HG02759 (cell line): ENCODE data around the gene LACTB.

ENCODE experiments used
- ATAC-seq: cut with Tn5 transposase; IDR thresholded peaks from one replicate; pipeline ENCODE4 v1.9.1; 2021; ENCODE audit warnings: mild to moderate bottlenecking, moderate library complexity; ENCODE audit not compliant: unreplicated experiment

Gene LACTB

DNA sequence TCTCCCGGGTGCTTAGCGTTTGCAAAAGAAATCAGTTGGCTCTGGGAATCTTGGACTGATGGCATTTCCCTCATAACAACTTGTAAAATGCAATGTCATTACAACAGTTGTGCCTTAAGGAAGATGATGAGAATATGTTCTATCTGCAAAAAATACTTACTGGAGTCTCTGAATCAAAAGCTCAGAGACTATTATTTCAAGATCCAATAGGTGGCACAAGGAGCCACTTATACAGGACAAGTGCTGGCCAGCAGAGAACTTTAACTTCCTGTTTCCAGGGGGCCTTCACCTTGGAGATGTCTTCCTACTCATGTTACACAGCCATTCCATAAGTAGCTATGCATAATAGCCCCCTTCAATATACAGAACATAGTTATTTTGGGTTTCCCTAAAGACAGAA is 44.6 kb downstream of the LACTB start:
- no peak for ATAC-seq

DNA sequence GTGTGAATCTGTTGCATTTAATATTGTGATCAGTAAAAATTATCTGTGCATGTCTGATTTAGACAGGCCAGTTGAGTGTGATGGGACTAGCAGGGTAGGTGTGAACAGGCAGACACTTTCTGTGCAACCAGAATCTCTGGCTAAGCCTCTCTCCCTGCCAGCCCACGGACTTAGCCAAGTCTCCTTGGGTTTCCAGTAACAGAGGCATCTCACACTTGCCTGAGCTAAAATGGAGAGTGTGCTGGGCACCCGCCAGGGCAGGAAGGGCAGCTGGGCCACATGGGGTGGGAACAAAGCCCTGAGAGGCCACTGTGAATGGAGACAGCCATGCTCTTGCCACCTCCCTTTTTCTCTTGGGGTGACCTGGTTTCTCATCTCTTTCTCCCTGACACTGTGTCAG is 48.1 kb downstream of the LACTB start:
- no peak for ATAC-seq

DNA sequence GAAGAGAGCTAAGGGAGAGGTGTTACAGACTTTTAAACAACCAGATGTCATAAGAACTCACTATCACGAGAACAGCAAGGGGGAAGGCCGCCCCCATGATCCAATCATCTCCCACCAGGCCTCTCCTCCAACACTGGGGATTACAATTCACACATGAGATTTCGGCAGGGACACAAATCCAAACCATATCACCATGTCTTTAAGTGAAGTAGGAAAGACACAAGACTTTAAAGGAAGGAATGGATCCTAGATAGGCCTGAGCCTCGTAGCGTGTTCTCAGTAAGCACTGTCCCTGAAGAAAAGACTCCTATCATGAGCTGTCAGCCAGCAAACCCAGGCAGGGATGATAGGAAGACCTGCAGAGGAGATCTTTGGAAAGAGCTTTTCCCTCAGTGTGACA is 50.7 kb downstream of the LACTB start:
- no peak for ATAC-seq

DNA sequence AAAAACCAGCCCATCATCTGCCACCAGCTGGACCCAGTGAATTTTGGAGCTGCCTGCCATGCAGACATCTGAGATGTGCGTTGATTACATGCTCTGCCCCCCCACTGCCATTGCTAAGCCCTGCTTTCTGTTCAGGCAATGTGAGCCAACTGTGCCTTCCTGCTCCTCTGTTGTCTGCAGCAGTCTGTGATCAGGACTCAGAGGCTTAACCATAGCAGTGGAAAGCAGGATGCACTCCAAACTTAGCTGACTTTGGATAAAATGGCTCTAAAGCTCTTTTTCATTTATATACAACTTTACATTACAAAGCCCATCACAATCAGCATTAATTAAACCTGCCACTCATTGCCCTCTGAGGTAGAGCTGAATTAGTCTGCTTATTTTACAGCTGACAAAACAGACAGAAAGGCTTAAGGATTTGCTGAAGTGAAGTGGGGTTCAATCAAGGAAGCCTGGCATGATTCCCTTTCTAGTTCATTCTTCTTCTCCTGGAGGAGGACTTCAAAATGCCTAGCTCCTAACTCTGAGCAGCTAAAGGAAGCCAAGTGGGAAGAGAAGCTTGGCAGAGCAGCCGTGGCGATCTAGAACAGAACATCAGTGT is 51.3 kb downstream of the LACTB start:
- ATAC-seq: no peak

DNA sequence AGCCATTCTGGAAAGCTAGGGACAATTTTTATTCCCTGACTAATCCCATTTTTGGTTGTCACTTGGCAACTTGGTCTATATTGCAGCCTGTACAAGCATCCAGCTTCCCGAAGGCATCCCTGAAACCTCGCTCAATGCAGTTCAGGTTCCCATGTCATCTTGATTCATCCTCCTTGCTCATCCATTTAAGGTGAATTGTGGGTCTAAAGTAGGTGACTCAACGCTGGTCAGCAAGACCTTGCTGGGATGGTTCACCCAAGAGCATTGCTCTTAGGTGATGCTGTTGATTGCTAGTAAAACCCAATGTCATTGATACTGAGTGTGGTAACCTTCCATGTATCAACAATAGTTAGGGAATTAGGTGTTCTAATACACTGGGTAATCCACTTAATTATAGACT is 54.6 kb downstream of the LACTB start:
- ATAC-seq: no peak

- no peak for ATAC-seq
These were observed 56.4 kb downstream of the LACTB start for GRCh38 chr15:63178034-63178433.

DNA sequence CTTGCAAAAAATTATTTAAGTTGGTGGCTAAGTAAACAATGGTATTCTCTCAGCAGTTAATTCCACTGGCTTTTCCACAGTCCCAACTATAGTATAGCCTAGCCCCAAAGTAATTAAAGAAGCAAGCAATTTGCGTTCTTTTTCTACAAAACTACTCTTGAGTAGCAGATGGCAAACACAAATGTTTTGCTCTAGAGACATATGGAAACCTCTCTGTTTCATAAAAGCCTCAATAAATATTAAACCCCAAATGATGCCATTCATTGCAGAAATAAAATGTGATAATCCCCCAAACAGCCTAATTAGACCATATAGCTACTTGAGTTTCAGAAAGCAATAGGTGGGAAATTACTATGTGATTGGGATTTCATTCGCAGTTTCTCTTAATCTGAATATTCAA is 59.1 kb downstream of the LACTB start:
- no peak for ATAC-seq

GRCh38 chr15:63181648-63182047 is 60.0 kb downstream of the LACTB start:
- no peak for ATAC-seq

DNA sequence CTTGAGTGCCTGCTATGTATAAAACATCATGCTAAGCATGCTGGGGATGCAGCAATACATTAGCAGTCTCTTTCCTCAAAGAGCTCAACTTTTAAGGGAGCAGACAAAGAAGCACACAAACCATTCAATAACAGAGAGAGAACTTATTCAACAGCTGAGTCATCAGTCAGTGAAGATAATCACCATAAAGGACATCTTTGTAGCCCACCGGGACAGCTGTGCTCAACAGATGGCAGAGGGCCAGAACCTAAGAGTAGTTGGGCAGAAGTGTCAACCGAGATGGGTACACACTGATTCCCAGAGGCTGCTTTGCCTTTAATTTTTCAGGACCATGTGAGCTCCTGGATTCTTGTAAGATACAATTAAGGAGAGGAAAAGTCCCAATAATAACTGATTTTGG is 63.5 kb downstream of the LACTB start:
- no peak for ATAC-seq

- ATAC-seq: no peak
These were observed 64.4 kb downstream of the LACTB start for GRCh38 chr15:63186065-63186464.

- no peak for ATAC-seq
These were observed 66.0 kb downstream of the LACTB start for GRCh38 chr15:63187589-63188226.

- no peak for ATAC-seq
These were observed 66.7 kb downstream of the LACTB start for GRCh38 chr15:63188247-63188925.

DNA sequence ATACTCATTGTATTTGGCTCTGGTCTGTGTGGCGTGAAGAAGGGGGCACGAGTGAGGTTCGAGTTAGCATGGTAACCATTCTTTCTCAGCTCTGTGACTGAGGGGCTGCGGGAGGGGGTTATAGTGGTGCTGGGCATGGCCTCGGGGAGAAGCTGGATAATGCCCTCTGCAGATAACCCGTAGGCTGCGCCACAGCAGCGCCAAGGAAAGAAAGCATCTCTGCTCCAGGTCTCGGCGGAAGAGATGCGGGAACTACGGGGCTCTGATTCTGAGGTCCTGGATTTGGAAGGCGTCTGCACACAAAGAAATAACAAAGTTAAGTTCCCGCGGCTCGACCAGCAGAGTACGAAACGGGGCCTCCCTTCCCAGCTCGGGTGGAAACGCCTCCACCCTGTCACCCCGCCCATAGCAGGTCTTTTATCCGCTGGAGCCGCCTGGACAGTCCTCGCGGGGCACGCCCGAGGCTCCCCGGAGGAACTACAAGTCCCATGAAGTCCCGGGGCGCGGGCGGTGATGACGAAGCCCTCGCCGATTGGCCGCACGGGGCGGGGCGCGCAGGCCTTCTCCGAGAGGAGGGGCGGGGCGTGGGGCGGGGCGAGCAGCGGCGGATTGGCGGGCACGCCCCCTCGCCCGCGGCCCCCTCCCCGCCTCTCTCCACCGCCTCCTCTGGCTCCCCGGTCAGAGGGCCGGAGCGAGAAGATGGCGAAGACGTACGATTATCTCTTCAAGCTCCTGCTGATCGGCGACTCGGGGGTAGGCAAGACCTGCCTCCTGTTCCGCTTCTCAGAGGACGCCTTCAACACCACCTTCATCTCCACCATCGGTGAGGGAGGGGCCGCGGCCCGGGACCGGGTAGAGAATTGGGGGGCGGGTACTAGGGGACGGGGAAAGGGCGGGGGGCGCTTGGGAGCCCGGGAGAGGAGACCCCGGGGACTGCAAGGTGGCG is 67.5 kb downstream of the LACTB start, which contains the start of gene RAB8B:
Gene RAB8B, plus strand, starts transcription at position 681 of the 946 bp plus-strand sequence. Its CDS starts 19 bp downstream, at position 700.
- peak; percentile 85 for ATAC-seq

DNA sequence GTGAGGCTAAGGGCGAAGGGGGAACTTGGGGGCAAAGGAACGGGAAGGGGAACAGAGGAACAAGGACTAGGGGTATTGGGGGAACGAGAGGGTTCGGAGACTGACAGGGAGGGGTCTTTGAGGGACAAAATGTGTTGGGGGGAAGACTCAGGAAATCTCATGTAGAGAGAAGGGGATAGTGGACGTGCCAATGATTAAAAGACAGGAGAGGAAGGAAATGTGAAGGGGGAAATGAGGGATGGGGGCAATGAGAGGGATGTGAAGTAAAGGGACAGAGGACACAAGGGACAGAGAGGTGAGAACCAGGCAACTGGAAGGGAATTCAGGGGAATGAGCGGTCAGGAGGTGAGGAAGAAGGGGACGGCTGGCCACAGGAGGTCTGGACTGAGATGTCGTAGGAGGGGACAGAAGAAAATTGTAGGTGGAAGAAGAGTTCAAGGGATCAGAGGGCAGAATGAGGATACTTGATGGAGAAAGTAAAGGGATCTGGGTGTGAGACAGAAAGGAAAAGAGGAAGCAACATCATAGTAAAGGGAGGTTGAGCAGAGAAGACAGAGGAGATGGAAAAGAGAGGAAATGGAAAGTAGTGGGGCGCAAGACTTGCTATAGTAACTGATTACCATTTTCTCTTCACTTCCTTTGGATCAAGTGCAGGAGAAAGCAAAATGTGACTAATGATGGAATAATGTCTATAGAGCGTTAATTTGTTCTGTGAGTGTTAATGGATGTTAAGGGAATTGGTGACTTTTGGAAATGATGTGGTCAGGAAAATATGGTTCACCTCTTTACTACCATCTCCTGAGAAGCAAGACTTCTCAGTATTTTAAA is 68.5 kb downstream of the LACTB start:
- no peak for ATAC-seq

- ATAC-seq: no peak
These were observed 69.3 kb downstream of the LACTB start for GRCh38 chr15:63190769-63191649.
